LNCAP (cell line): ENCODE data around the gene GAL3ST2.

Experiments used
- CTCF ChIP-seq: fragments of 450-650 bp; IDR thresholded peaks from 2 replicates; pipeline ENCODE4 v1.5.1; 2017; ENCODE audit warnings: mild to moderate bottlenecking

The GAL3ST2 gene

GRCh38 chr2:241759067-241759807 lies 17.4 kb upstream of the GAL3ST2 start:
- no peak for TF ChIP-seq CTCF

GRCh38 chr2:241760301-241760771 lies 16.3 kb upstream of the GAL3ST2 start:
- no peak for TF ChIP-seq CTCF

GRCh38 chr2:241762321-241762932 lies 14.2 kb upstream of the GAL3ST2 start:
- no peak for TF ChIP-seq CTCF

GRCh38 chr2:241762933-241763369 lies 13.7 kb upstream of the GAL3ST2 start:
- no peak for TF ChIP-seq CTCF

GRCh38 chr2:241763551-241764274 lies 12.9 kb upstream of the GAL3ST2 start:
- no peak for TF ChIP-seq CTCF

GRCh38 chr2:241764275-241765241 lies 12.1 kb upstream of the GAL3ST2 start:
- no peak for TF ChIP-seq CTCF
